Erythroblast (primary cell): ENCODE results near the gene OR51E1.

Source experiments
- DNase-seq, 2 experiments: peaks; one replicate each; lab custom pipeline; 2025; lab: John Stamatoyannopoulos, UW
- GATA1 ChIP-seq: IDR thresholded peaks from 2 replicates; pipeline ENCODE4 v1.6.1; 2011; ENCODE audit warnings: low read depth, mild to moderate bottlenecking, control low read depth, low read length, moderate library complexity
- POLR2A ChIP-seq: IDR thresholded peaks from 2 replicates; pipeline ENCODE4 v1.6.1; 2011; ENCODE audit warnings: mild to moderate bottlenecking, low read length

OR51E1 gene, protein sequence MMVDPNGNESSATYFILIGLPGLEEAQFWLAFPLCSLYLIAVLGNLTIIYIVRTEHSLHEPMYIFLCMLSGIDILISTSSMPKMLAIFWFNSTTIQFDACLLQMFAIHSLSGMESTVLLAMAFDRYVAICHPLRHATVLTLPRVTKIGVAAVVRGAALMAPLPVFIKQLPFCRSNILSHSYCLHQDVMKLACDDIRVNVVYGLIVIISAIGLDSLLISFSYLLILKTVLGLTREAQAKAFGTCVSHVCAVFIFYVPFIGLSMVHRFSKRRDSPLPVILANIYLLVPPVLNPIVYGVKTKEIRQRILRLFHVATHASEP

DNA sequence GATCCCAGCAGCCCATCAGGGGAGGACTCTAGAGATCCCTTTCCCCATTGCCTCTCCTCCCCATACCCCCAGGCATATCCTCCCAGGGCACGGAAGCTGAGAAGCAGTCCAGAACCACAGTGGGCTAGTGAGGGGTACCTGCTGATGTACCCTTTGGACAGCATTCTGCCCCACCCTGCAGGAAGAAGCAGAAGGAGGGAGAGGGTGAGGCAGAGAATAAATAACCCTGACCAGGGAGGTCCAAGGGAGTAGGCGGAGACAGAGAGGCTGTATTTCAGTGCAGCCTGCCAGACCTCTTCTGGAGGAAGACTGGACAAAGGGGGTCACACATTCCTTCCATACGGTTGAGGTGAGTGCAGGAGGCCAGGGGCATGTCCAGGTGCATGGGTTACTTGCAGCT lies at the start of gene OR51E1:
OR51E1 (plus strand) TSS at position 301 of the 400 bp plus-strand sequence. CDS start 8,545 bp downstream, outside the sequence.
- DNase-seq = no peak

DNA sequence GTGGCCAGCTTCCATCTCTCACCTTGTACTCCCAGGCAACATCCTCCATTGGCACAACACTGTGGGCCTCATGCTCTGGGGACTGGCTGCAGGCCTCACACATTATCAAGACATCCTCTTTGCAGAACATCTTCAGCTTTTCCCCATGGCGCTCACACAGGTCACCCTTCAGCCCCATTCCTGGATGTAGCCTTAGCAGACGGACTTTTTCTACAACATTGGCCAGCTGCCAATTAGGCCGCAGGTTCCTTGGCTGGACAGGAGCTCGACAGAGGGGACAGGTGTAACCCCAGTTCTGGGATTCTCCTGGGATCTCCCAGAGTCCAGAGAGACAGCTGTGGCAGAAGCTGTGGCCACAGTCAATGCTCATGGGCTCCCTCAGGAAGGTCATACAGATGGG lies 38.7 kb upstream of the OR51E1 start:
- DNase-seq = no peak
- TF ChIP-seq POLR2A (no peak), GATA1 (no peak)

More for the DNA sequence above, at the start of gene OR51E1:
- TF ChIP-seq GATA1 (no peak), POLR2A (no peak)

DNA sequence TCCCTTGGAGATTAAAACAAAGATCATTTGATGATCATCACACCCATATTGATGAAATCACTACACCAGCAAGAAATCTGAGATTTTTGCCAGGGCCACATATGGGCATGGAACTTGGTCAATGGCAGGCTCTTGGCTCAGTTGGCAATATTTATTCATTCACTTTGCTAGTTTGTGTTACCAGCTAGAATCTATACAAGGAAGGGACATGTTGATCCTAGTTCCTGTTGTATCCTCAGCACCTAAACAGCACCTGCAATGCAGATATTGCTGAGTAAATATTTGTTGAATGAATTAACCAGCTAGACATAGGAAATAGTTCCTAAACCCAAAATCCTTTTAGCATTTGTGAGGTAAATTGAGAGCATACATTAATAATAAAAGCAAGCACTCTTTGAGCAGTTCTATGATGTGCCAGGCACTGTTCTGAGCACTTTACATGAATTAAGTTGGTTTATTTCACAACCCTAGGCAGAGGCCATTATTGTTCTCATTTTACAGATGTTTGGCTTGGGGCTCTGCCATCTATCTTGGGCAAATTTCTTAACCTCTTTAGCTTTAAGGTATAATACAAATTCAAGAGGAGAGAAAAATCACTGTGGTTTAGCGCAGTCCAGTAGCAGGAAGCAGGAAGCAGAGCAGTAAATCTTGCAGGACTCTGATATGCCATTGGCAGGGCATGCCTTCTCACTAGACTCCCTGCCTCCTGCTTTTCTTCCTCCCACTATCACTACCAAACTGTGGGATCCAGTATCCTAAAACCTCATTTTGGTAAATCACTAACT lies 37.4 kb upstream of the OR51E1 start:
- no peak for DNase-seq
- TF ChIP-seq POLR2A = no peak
- TF ChIP-seq GATA1 = no peak

DNA sequence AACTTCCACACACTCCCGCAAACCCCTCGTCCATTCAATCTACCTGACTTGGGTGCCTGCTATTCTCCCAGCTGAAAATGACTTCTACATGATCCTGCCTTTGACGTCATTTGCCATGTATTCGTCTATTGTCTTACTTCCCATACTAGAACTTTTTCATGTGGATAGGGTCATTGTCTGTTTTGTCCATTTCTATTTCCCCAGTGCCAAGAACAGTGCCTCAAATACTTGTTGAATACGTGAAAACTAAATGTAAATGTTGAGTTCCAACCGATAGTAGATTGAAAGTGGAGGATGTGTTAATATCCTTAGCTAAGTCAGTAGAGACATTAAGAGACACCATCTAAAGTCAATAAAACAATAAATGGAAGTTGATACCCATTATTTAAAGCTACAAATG lies 36.7 kb upstream of the OR51E1 start:
- peak in 1 of 2 experiments; percentile 7 for DNase-seq
- TF ChIP-seq GATA1 = no peak
- no peak for TF ChIP-seq POLR2A

GRCh38 chr11:4607781-4608666 lies 35.8 kb upstream of the OR51E1 start, which contains the start of gene TRIM68:
Gene TRIM68, minus strand, starts transcription at chr11:4608231. Its CDS starts 2,727 bp downstream, at chr11:4605504.
- TF ChIP-seq GATA1 (no peak), POLR2A (peak; percentile 81)
- DNase-seq = peak; percentile 95 to 96

GRCh38 chr11:4610258-4610935 lies 33.4 kb upstream of the OR51E1 start:
- no peak for DNase-seq
- no peak for TF ChIP-seq POLR2A
- TF ChIP-seq GATA1 = no peak

DNA sequence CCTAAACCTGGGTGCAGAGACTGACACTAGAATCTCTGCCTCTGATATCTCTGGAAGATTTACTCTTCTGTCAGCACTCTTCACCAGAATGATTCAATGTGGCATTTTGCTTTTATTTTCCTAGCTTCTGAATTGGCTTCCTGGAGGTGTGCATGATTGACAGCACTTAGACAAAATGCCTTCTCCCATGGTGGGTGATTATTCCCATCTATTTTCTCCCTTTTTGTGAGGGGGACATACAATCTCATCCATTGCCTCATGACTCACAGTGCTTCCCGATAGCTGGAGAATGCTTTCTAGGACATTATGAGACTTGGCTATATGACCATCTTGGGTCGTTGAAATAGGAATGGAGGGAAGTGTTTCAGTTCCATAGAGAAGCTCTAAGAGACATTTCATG lies 31.8 kb upstream of the OR51E1 start:
- TF ChIP-seq POLR2A = no peak
- no peak for TF ChIP-seq GATA1
- DNase-seq = no peak

GRCh38 chr11:4615856-4616444 lies 27.8 kb upstream of the OR51E1 start:
- TF ChIP-seq POLR2A (no peak), GATA1 (no peak)
- no peak for DNase-seq

GRCh38 chr11:4619514-4619913 lies 24.3 kb upstream of the OR51E1 start:
- no peak for TF ChIP-seq GATA1
- TF ChIP-seq POLR2A = no peak
- DNase-seq = no peak

DNA sequence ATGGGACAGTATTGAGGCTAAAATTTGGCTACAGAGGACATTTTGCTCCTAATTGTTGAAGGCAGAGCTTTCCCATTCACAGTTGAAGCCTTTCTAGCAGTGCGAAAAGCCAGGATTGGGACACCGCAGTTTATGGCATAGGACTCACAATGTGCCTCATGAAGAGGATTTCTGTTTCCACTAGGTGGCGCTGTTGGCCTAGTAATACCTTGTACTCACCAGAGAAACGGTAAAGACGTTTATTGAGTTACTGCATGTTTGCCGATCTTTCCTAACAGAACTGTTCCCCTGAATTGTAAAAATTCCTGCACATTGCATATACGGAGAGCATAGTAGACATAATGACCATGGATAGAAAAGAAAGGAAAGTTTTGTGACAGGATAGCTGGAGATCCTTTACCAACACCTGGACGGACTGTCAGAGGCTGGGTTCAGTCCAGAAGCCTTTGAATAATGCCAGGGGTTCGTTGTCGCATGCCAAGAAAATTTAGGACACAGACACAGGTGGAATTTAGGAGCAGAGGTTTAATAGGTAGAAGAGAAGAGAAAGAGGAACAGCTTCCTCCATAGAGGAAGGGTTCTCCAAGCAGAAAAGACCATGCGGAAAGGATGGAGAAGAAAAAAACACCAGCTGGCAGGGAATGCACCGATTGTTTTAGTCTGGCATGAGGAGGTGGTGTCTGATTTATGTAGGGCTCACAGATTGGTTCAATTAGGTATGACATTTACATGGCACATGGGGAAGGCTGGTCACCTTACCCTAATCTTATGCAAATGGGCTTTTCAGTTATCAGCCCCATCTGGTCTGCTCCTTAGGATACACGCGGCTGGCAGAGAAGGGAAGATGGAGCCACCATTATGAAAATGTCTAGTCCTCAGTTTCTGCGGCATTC lies 17.3 kb upstream of the OR51E1 start:
- DNase-seq = peak; percentile 80 to 91
- no peak for TF ChIP-seq GATA1
- TF ChIP-seq POLR2A = no peak

DNA sequence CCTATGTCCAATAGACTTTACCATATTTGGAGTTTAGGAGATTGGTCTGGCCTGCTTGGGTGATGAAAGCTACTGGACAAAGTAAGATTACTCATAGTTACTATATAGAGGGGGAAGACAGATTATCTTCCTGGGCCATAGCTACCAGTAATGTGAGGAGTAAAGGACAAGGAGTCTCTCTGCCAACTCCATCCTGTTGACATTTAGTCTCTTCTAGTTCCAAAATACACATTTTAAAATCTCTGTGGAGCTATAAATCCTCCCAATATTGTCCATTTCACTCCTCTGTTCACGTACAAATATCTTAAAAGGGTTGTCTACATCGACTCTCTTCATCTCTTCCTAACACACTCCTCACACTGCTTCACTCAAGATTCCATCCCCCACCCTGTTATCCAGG lies 7.6 kb upstream of the OR51E1 start:
- no peak for TF ChIP-seq POLR2A
- TF ChIP-seq GATA1 = no peak

GRCh38 chr11:4636962-4637661 lies 6.7 kb upstream of the OR51E1 start, which contains the start of gene OR51D1:
Gene OR51D1, plus strand, starts transcription at chr11:4637477. Its CDS starts 2,314 bp downstream, at chr11:4639791.
- no peak for TF ChIP-seq GATA1
- no peak for TF ChIP-seq POLR2A
- DNase-seq = peak; percentile 70 to 83

More for the DNA sequence above, 7.6 kb upstream of the OR51E1 start:
- no peak for DNase-seq
